ENCODE measurements around the gene DNAH1. TPM values are rescaled to one million over a fixed set of nuclear protein-coding genes. Genes with fewer than 3 reads are reported as not detected.

DNAH1 gene
- total and polyA plus RNA-seq, 9 donors = 3.1 to 15.7 (median 7.8) TPM

- WGBS, 3 donors = 95% methylated on average over 11 of the region's 11 CpGs
- no peaks in the 10 kb centered on the region for H3K36me3 ChIP-seq
- no peak overlapping the region for H3K27ac ChIP-seq
- no peak overlapping the region for H3K4me3 ChIP-seq
- intact Hi-C loops (cut with DNase I) = loop anchor here (2.0 to 5.0 kb wide), 3 partner anchors 52 to 123 kb away; no protein-coding TSS in a partner anchor
- H3K9me3 ChIP-seq = no peaks in the 10 kb centered on the region
- DNase-seq = no peak
- H3K4me1 ChIP-seq (ENCODE audit: insufficient read depth) = no peaks in the 10 kb centered on the region
- TF ChIP-seq EP300 (IDR thresholded peaks at IDR 0.05) = no peak
- TF ChIP-seq CTCF (IDR thresholded peaks at IDR 0.05) = no peak
- TF ChIP-seq POLR2A (IDR thresholded peaks at IDR 0.05) = no peak
- no peaks in the 10 kb centered on the region for H3K27me3 ChIP-seq
Observed at GRCh38 chr3:52343946-52344600, 28.0 kb downstream of the DNAH1 start.

GRCh38 chr3:52345521-52346109 lies 29.5 kb downstream of the DNAH1 start:
- TF ChIP-seq EP300 (IDR thresholded peaks at IDR 0.05) = no peak
- TF ChIP-seq POLR2A (IDR thresholded peaks at IDR 0.05) = no peak
- no peak for TF ChIP-seq CTCF (IDR thresholded peaks at IDR 0.05)
- no peaks in the 10 kb centered on the region for H3K27me3 ChIP-seq
- no peak for DNase-seq
- no peaks in the 10 kb centered on the region for H3K9me3 ChIP-seq
- WGBS, 3 donors = 86 to 88% (median 86%) methylated on average over 8 to 9 of the region's 9 CpGs
- no peak overlapping the region for H3K4me3 ChIP-seq
- H3K27ac ChIP-seq = no peak overlapping the region
- H3K4me1 ChIP-seq (ENCODE audit: insufficient read depth) = no peaks in the 10 kb centered on the region
- intact Hi-C loops (cut with DNase I) = loop anchor here in 1 of 4 donors (5.0 kb wide), 1 partner anchor 123 kb away; no protein-coding TSS in a partner anchor
- H3K36me3 ChIP-seq = no peaks in the 10 kb centered on the region

GRCh38 chr3:52346623-52347530 lies 30.8 kb downstream of the DNAH1 start:
- 81 to 88% (median 86%) methylated on average over 16 of the region's 16 CpGs for WGBS, 3 donors
- Histone ChIP-seq H3K36me3 (no peaks in the 10 kb centered on the region), H3K27me3 (no peaks in the 10 kb centered on the region), H3K9me3 (no peaks in the 10 kb centered on the region), H3K27ac (no peak overlapping the region), H3K4me1 (ENCODE audit: insufficient read depth) (no peaks in the 10 kb centered on the region), H3K4me3 (no peak overlapping the region)
- intact Hi-C loops (cut with DNase I) = loop anchor here in 1 of 4 donors (5.0 kb wide), 1 partner anchor 125 kb away; no protein-coding TSS in a partner anchor
- TF ChIP-seq EP300 (IDR thresholded peaks at IDR 0.05) (no peak), CTCF (IDR thresholded peaks at IDR 0.05) (no peak), POLR2A (IDR thresholded peaks at IDR 0.05) (no peak)
- no peak for DNase-seq
